WTC11 (cell line): ENCODE measurements around the gene TERT. TPM values are rescaled to one million over a fixed set of nuclear protein-coding genes. Genes with fewer than 3 reads are reported as not detected.

Experiments
- ATAC-seq: fragments of 200-7000 bp; cut with Tn5 transposase; 2 replicates; pipeline ENCODE4 v1.10.0; 2021; ENCODE audit warnings: mild to moderate bottlenecking, moderate library complexity
- CTCF ChIA-PET: fragments of 300-600 bp; sonication (Branson Sonifier 250); formaldehyde crosslinking; loops from one replicate; lab custom pipeline; 2021; ENCODE audit warnings: antibody characterized with exemption; lab: Charles Lee
- POLR2A ChIA-PET: fragments of 350-600 bp; sonication (Branson Sonifier 250); formaldehyde crosslinking; loops from one replicate; lab custom pipeline; 2021; ENCODE audit warnings: antibody characterized with exemption; lab: Charles Lee
- DNase-seq: peaks from one replicate; pipeline ENCODE4 v3.0.0; 2021; ENCODE audit warnings: low spot score
- H3K27ac Mint-ChIP-seq: 2 replicates; pipeline ENCODE4 v1.8.0; 2021; ENCODE audit warnings: mixed read lengths
- H3K27me3 Mint-ChIP-seq: 2 replicates; pipeline ENCODE4 v1.8.0; 2021; ENCODE audit warnings: low read depth, mild to moderate bottlenecking, moderate library complexity, mixed read lengths
- H3K36me3 Mint-ChIP-seq: 2 replicates; pipeline ENCODE4 v1.8.0; 2021; ENCODE audit warnings: mixed read lengths
- H3K4me1 Mint-ChIP-seq: 2 replicates; pipeline ENCODE4 v1.8.0; 2022; ENCODE audit warnings: mixed read lengths
- H3K4me3 Mint-ChIP-seq: 2 replicates; pipeline ENCODE4 v1.8.0; 2021; ENCODE audit warnings: mild to moderate bottlenecking, moderate library complexity, mixed read lengths
- H3K9me3 Mint-ChIP-seq: 2 replicates; pipeline ENCODE4 v1.8.0; 2021; ENCODE audit warnings: mixed read lengths
- ATF2 ChIP-seq: sonication (generic); formaldehyde crosslinking; IDR thresholded peaks from 2 replicates; pipeline ENCODE4 v1.8.1; 2022; ENCODE audit warnings: low read depth, missing genetic modification reagents, borderline replicate concordance
- ATF6 ChIP-seq: sonication (generic); formaldehyde crosslinking; IDR thresholded peaks from 2 replicates; pipeline ENCODE4 v1.8.1; 2023; ENCODE audit warnings: mild to moderate bottlenecking, missing genetic modification reagents
- CDX4 ChIP-seq: fragments of 250-450 bp; sonication (Bioruptor Pico); IDR thresholded peaks from 2 replicates; pipeline ENCODE4 v1.9.0; 2021; ENCODE audit warnings: moderate library complexity, mild to moderate bottlenecking, inconsistent platforms, borderline replicate concordance
- CREB1 ChIP-seq: sonication (generic); formaldehyde crosslinking; IDR thresholded peaks from 2 replicates; pipeline ENCODE4 v1.8.0; 2023; ENCODE audit warnings: mild to moderate bottlenecking, missing genetic modification reagents
- CTCF ChIP-seq: fragments of 200-600 bp; IDR thresholded peaks from 2 replicates; pipeline ENCODE4 v1.8.0; 2022; ENCODE audit warnings: antibody characterized with exemption
- E2F4 ChIP-seq: sonication (generic); formaldehyde crosslinking; IDR thresholded peaks from 2 replicates; pipeline ENCODE4 v1.8.1; 2022; ENCODE audit warnings: low read depth, mild to moderate bottlenecking, moderate library complexity, missing genetic modification reagents, borderline replicate concordance
- FOXP1 ChIP-seq: sonication (generic); formaldehyde crosslinking; IDR thresholded peaks from 2 replicates; pipeline ENCODE4 v1.8.0; 2022; ENCODE audit warnings: missing genetic modification reagents, mild to moderate bottlenecking, moderate library complexity, borderline replicate concordance
- IRF1 ChIP-seq: sonication (generic); formaldehyde crosslinking; IDR thresholded peaks from 2 replicates; pipeline ENCODE4 v1.8.0; 2023; ENCODE audit warnings: missing genetic modification reagents
- KAT7 ChIP-seq: sonication (generic); formaldehyde crosslinking; IDR thresholded peaks from 2 replicates; pipeline ENCODE4 v1.8.1; 2023; ENCODE audit warnings: missing genetic modification reagents, mild to moderate bottlenecking, borderline replicate concordance
- MXD4 ChIP-seq: fragments of 250-450 bp; sonication (Bioruptor Pico); IDR thresholded peaks from 2 replicates; pipeline ENCODE4 v1.8.0; 2021; ENCODE audit warnings: mild to moderate bottlenecking, moderate library complexity, borderline replicate concordance
- SMAD3 ChIP-seq: sonication (generic); formaldehyde crosslinking; IDR thresholded peaks from 2 replicates; pipeline ENCODE4 v1.8.0; 2022; ENCODE audit warnings: missing genetic modification reagents, mild to moderate bottlenecking, borderline replicate concordance
- SOX15 ChIP-seq: fragments of 250-450 bp; sonication (Bioruptor Pico); IDR thresholded peaks from 2 replicates; pipeline ENCODE4 v1.9.0; 2021; ENCODE audit warnings: mild to moderate bottlenecking
- TCF7 ChIP-seq: sonication (generic); formaldehyde crosslinking; IDR thresholded peaks from 2 replicates; pipeline ENCODE4 v1.8.0; 2022; ENCODE audit warnings: mild to moderate bottlenecking, low read depth, missing genetic modification reagents, moderate library complexity
- ZNF219 ChIP-seq: sonication (generic); formaldehyde crosslinking; IDR thresholded peaks from 2 replicates; pipeline ENCODE4 v1.8.0; 2023; ENCODE audit warnings: missing genetic modification reagents, mild to moderate bottlenecking, borderline replicate concordance
- ZNF263 ChIP-seq: sonication (generic); formaldehyde crosslinking; IDR thresholded peaks from 2 replicates; pipeline ENCODE4 v1.8.1; 2022; ENCODE audit warnings: low read depth, mild to moderate bottlenecking, moderate library complexity, missing genetic modification reagents
- ZNF281 ChIP-seq: sonication (generic); formaldehyde crosslinking; IDR thresholded peaks from 2 replicates; pipeline ENCODE4 v1.8.0; 2023; ENCODE audit warnings: mild to moderate bottlenecking, missing genetic modification reagents
- ZNF317 ChIP-seq: sonication (generic); formaldehyde crosslinking; IDR thresholded peaks from 2 replicates; pipeline ENCODE4 v1.8.1; 2023; ENCODE audit warnings: low read depth, mild to moderate bottlenecking, moderate library complexity, missing genetic modification reagents, borderline replicate concordance
- ZNF396 ChIP-seq: fragments of 250-450 bp; sonication (Bioruptor Pico); IDR thresholded peaks from 2 replicates; pipeline ENCODE4 v1.8.0; 2021; ENCODE audit warnings: mild to moderate bottlenecking, moderate library complexity, borderline replicate concordance
- ZNF416 ChIP-seq: fragments of 250-450 bp; sonication (Bioruptor Pico); IDR thresholded peaks from 2 replicates; pipeline ENCODE4 v1.9.0; 2021; ENCODE audit warnings: mild to moderate bottlenecking, inconsistent platforms
- ZNF671 ChIP-seq: fragments of 250-450 bp; sonication (Bioruptor Pico); IDR thresholded peaks from 2 replicates; pipeline ENCODE4 v1.8.0; 2021; ENCODE audit warnings: mild to moderate bottlenecking
- total RNA-seq: library from RNA; stranded (reverse); gene quantifications from 3 replicates; pipeline ENCODE4 v1.2.3, GENCODE V29; 2021

The TERT gene
- total RNA-seq, 1 experiment from 2014 or later: 42.9 TPM

- ChIA-PET CTCF (no interaction called here), POLR2A (no interaction called here)
- no peaks in the 10 kb centered on the region for H3K9me3 Mint-ChIP-seq
- peaks cover 25% of the 10 kb centered on the region for H3K36me3 Mint-ChIP-seq
- no peak overlapping the region for H3K27ac Mint-ChIP-seq
- DNase-seq (no peak), ATAC-seq (no peak)
- no peaks in the 10 kb centered on the region for H3K27me3 Mint-ChIP-seq
- no peak for TF ChIP-seq TCF7 (CRISPR knock-in tag)
- no peak for TF ChIP-seq CTCF
- no peak for TF ChIP-seq ATF2 (CRISPR knock-in tag)
- no peak for TF ChIP-seq MXD4 (CRISPR knock-in tag)
- no peak for TF ChIP-seq ATF6 (CRISPR knock-in tag)
- no peak for TF ChIP-seq ZNF671
- no peak for TF ChIP-seq ZNF317 (CRISPR knock-in tag)
- no peak for TF ChIP-seq CREB1
- no peak for TF ChIP-seq SOX15
- TF ChIP-seq FOXP1: no peak
- TF ChIP-seq ZNF281 (CRISPR knock-in tag): no peak
- TF ChIP-seq IRF1: no peak
- no peak for TF ChIP-seq ZNF263 (CRISPR knock-in tag)
- TF ChIP-seq ZNF396: no peak
- no peak for TF ChIP-seq E2F4 (CRISPR knock-in tag)
- no peak for TF ChIP-seq SMAD3 (CRISPR knock-in tag)
- TF ChIP-seq ZNF416 (CRISPR knock-in tag): no peak
- H3K4me1 Mint-ChIP-seq: no peaks in the 10 kb centered on the region
- H3K4me3 Mint-ChIP-seq: no peak overlapping the region
These were observed 16.7 kb downstream of the TERT start for GRCh38 chr5:1278216-1278615.

GRCh38 chr5:1277781-1278180 lies 17.1 kb downstream of the TERT start:
- Mint-ChIP-seq H3K27me3 (no peaks in the 10 kb centered on the region), H3K27ac (no peak overlapping the region), H3K9me3 (no peaks in the 10 kb centered on the region), H3K4me1 (no peaks in the 10 kb centered on the region), H3K36me3 (peaks cover 25% of the 10 kb centered on the region), H3K4me3 (no peak overlapping the region)
- no peak for DNase-seq
- no peak for ATAC-seq
- POLR2A ChIA-PET: no interaction called here
- CTCF ChIA-PET: no interaction called here
- TF ChIP-seq ZNF317 (CRISPR knock-in tag) (no peak), CTCF (no peak), KAT7 (CRISPR knock-in tag) (no peak), CREB1 (no peak), E2F4 (CRISPR knock-in tag) (no peak), ZNF219 (no peak), CDX4 (no peak)
